H1 (cell line): Measurements from ENCODE around the gene TRIM38. TPM values are rescaled to one million over a fixed set of nuclear protein-coding genes. Genes with fewer than 3 reads are reported as not detected.

Experiments
- ATF2 ChIP-seq: IDR thresholded peaks from 2 replicates; pipeline ENCODE4 v1.6.1; 2012; ENCODE audit warnings: low read length, inconsistent platforms
- EGR1 ChIP-seq: IDR thresholded peaks from 2 replicates; pipeline ENCODE4 v1.6.1; 2011; ENCODE audit warnings: low read depth, low read length, borderline replicate concordance
- EP300 ChIP-seq, 2 experiments: IDR thresholded peaks; 1 replicate in 1 of 2; 2 replicates in 1 of 2; pipeline ENCODE4 v1.6.1; 2011 to 2012; ENCODE audit warnings: low read depth in 2 of 2, low read length in 2 of 2, mild to moderate bottlenecking in 2 of 2, borderline replicate concordance in 1 of 2, inconsistent platforms in 1 of 2, moderate library complexity in 1 of 2
- GABPA ChIP-seq: IDR thresholded peaks from 2 replicates; pipeline ENCODE4 v1.6.1; 2011; ENCODE audit warnings: mild to moderate bottlenecking, low read length, moderate library complexity, borderline replicate concordance; ENCODE audit not compliant: insufficient read depth
- JUND ChIP-seq: IDR thresholded peaks from 2 replicates; pipeline ENCODE4 v1.6.1; 2011; ENCODE audit warnings: mild to moderate bottlenecking, improper control_type of control experiment, low read length
- KDM4A ChIP-seq: IDR thresholded peaks from one replicate; pipeline ENCODE4 v1.7.1; 2012; ENCODE audit warnings: low read depth, mild to moderate bottlenecking, moderate library complexity, low read length, inconsistent platforms; ENCODE audit not compliant: severe bottlenecking
- POLR2A ChIP-seq, 2 experiments: IDR thresholded peaks; 1 replicate in 1 of 2; 2 replicates in 1 of 2; pipeline ENCODE4 v1.6.1; 2011; ENCODE audit warnings: low read depth in 2 of 2, low read length in 2 of 2, mild to moderate bottlenecking in 2 of 2; ENCODE audit errors: control extremely low read depth in 1 of 2
- SAP30 ChIP-seq: fragments of 300-600 bp; sonication (generic); IDR thresholded peaks from 2 replicates; pipeline ENCODE4 v1.7.1; 2012; ENCODE audit warnings: low read length, moderate library complexity, mild to moderate bottlenecking, inconsistent platforms; ENCODE audit not compliant: insufficient read depth, insufficient replicate concordance
- polyA plus RNA-seq, 7 experiments: library from polyadenylated mRNA; depleted of rRNA in 3 of 7; stranded (reverse) in 5 of 7; unstranded in 2 of 7; fragments of >200 nt in 5 of 7; fragments of 200-250 nt in 2 of 7; gene quantifications; 1 replicate in 5 of 7; 2 replicates in 1 of 7; 4 replicates in 1 of 7; pipeline versions ENCODE4 v1.2.1 to v1.2.3, GENCODE V29; 2011 to 2013; ENCODE audit warnings: missing spikeins in 2 of 7, mixed read lengths in 2 of 7
- total RNA-seq: library from RNA; stranded (reverse); fragmentation: NEBNext Ultra II Directional; extraction: Animal tissue kit (Norgen Biotek cat#: 25700); gene quantifications from 2 replicates; pipeline ENCODE4 v1.2.1, GENCODE V29; 2021
- TF ChIP-seq, protein P1 (sequence below): fragments of 300-600 bp; sonication (generic); IDR thresholded peaks from 2 replicates; pipeline ENCODE4 v1.7.1; 2012; ENCODE audit warnings: low read length, moderate library complexity, mild to moderate bottlenecking, inconsistent platforms; ENCODE audit not compliant: insufficient replicate concordance

TRIM38 gene
- total and polyA plus RNA-seq, 2 of the 8 experiments (the other 6 are each of a cell fraction or from before 2014, with no cell fraction given) = 0.43 to 0.56 TPM

DNA sequence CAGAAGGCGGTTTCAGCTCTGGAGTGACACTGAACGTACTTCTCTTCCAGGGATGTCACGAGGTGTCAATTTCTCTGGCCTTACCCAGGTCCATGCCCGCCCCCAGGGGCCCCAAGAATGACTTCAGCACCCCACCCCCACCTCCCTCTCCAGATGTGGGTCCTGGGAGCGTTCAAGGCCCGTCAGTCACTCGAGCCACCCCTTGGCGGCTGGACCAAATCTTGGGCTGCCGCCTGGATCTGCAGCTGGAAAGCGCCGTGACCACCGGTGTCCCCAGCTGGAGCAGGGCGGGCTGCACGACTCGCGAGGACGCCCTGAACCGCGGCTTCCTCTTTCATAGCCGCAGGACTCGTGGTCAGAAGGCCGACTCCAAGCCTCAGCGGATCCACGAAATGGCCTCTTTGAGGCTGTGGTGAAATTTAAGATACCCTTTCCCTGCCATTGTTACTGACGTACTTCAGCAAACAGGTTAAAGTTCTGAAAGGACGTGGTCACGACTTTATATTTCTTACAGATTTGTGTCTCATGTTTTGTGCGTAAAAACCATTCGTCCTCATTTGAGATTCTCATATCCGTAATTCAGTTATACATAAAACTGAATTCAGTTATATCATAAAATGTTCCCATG, 29.3 kb downstream of the TRIM38 start (continued):
- TF ChIP-seq, protein P1, sequence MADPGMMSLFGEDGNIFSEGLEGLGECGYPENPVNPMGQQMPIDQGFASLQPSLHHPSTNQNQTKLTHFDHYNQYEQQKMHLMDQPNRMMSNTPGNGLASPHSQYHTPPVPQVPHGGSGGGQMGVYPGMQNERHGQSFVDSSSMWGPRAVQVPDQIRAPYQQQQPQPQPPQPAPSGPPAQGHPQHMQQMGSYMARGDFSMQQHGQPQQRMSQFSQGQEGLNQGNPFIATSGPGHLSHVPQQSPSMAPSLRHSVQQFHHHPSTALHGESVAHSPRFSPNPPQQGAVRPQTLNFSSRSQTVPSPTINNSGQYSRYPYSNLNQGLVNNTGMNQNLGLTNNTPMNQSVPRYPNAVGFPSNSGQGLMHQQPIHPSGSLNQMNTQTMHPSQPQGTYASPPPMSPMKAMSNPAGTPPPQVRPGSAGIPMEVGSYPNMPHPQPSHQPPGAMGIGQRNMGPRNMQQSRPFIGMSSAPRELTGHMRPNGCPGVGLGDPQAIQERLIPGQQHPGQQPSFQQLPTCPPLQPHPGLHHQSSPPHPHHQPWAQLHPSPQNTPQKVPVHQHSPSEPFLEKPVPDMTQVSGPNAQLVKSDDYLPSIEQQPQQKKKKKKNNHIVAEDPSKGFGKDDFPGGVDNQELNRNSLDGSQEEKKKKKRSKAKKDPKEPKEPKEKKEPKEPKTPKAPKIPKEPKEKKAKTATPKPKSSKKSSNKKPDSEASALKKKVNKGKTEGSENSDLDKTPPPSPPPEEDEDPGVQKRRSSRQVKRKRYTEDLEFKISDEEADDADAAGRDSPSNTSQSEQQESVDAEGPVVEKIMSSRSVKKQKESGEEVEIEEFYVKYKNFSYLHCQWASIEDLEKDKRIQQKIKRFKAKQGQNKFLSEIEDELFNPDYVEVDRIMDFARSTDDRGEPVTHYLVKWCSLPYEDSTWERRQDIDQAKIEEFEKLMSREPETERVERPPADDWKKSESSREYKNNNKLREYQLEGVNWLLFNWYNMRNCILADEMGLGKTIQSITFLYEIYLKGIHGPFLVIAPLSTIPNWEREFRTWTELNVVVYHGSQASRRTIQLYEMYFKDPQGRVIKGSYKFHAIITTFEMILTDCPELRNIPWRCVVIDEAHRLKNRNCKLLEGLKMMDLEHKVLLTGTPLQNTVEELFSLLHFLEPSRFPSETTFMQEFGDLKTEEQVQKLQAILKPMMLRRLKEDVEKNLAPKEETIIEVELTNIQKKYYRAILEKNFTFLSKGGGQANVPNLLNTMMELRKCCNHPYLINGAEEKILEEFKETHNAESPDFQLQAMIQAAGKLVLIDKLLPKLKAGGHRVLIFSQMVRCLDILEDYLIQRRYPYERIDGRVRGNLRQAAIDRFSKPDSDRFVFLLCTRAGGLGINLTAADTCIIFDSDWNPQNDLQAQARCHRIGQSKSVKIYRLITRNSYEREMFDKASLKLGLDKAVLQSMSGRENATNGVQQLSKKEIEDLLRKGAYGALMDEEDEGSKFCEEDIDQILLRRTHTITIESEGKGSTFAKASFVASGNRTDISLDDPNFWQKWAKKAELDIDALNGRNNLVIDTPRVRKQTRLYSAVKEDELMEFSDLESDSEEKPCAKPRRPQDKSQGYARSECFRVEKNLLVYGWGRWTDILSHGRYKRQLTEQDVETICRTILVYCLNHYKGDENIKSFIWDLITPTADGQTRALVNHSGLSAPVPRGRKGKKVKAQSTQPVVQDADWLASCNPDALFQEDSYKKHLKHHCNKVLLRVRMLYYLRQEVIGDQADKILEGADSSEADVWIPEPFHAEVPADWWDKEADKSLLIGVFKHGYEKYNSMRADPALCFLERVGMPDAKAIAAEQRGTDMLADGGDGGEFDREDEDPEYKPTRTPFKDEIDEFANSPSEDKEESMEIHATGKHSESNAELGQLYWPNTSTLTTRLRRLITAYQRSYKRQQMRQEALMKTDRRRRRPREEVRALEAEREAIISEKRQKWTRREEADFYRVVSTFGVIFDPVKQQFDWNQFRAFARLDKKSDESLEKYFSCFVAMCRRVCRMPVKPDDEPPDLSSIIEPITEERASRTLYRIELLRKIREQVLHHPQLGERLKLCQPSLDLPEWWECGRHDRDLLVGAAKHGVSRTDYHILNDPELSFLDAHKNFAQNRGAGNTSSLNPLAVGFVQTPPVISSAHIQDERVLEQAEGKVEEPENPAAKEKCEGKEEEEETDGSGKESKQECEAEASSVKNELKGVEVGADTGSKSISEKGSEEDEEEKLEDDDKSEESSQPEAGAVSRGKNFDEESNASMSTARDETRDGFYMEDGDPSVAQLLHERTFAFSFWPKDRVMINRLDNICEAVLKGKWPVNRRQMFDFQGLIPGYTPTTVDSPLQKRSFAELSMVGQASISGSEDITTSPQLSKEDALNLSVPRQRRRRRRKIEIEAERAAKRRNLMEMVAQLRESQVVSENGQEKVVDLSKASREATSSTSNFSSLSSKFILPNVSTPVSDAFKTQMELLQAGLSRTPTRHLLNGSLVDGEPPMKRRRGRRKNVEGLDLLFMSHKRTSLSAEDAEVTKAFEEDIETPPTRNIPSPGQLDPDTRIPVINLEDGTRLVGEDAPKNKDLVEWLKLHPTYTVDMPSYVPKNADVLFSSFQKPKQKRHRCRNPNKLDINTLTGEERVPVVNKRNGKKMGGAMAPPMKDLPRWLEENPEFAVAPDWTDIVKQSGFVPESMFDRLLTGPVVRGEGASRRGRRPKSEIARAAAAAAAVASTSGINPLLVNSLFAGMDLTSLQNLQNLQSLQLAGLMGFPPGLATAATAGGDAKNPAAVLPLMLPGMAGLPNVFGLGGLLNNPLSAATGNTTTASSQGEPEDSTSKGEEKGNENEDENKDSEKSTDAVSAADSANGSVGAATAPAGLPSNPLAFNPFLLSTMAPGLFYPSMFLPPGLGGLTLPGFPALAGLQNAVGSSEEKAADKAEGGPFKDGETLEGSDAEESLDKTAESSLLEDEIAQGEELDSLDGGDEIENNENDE = peak; percentile 16
- TF ChIP-seq POLR2A (IDR thresholded peaks at IDR 0.05; ENCODE audit: control extremely low read depth in 1 of 2, low read depth in 2 of 2, low read length in 2 of 2) (no peak), SAP30 (no peak), EP300 (IDR thresholded peaks at IDR 0.05; ENCODE audit: borderline replicate concordance in 1 of 2, low read depth in 2 of 2, low read length in 2 of 2) (no peak), EGR1 (no peak), GABPA (no peak), ATF2 (no peak), JUND (no peak), KDM4A (peak; percentile 26)
